ENCODE results near the gene MED9. TPM values are rescaled to one million over a fixed set of nuclear protein-coding genes. Genes with fewer than 3 reads are reported as not detected.

Gene MED9
- total and polyA plus RNA-seq, 2 of the 8 experiments (the other 6 are each of a cell fraction or from before 2014, with no cell fraction given) = 15.8 to 19.7 TPM

DNA sequence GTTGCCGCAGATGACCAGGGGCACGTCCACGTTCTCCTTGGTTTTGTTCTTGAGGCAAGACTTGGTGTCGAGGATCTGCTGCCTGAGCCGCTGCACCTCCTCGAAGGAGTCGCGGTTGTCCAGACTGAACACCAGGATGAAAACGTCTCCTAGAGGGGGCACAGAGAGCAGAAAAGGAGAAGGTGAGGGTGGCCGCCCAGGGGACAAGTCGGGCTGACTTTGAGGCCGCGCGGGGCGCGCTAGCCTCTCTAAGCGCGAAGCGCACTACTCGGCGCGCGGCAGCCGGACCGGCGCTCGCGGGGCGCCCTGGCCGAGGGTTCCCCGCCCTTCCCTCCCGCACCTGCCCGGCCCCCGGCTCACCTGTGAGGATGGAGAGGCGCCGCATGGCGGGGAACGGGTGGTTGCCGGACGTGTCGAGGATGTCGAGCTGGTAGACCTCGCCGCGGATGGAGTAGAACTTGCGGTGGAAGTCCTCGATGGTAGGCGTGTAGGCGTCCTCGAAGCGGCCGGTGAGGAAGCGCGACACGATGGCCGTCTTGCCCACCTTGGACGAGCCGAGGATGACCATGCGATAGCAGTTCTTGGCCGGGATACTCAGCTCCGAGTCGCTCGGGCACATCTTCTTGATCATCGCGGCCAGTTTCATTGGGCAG is 18.9 kb downstream of the MED9 start (continued):
- TF ChIP-seq CHD7 (IDR thresholded peaks at IDR 0.05; ENCODE audit: insufficient replicate concordance, low read length) = no peak
- no peak for TF ChIP-seq JUND (IDR thresholded peaks at IDR 0.05; ENCODE audit: low read length)
- no peak for TF ChIP-seq ASH2L (IDR thresholded peaks at IDR 0.05; ENCODE audit: low read length)
- TF ChIP-seq MAFK (IDR thresholded peaks at IDR 0.05; ENCODE audit: low read depth, low read length) = no peak
- peak; percentile 24 for TF ChIP-seq KDM4A (IDR thresholded peaks at IDR 0.05; ENCODE audit: low read depth, low read length, severe bottlenecking)
- no peak for TF ChIP-seq SRF (IDR thresholded peaks at IDR 0.05; ENCODE audit: low read depth, low read length)
- no peak for TF ChIP-seq SIX5 (IDR thresholded peaks at IDR 0.05; ENCODE audit: low read depth, low read length)
- TF ChIP-seq SAP30 (IDR thresholded peaks at IDR 0.05; ENCODE audit: insufficient read depth, insufficient replicate concordance, low read length) = no peak
- TF ChIP-seq PHF8 (conservative IDR thresholded peaks at IDR 0.05; ENCODE audit: low read depth, low read length) = no peak
- no peak for TF ChIP-seq CHD2 (IDR thresholded peaks at IDR 0.05; ENCODE audit: low read length)
